Stimulated activated CD8-positive, alpha-beta memory T cell treated with anti-CD3 and anti-CD28 coated beads, Interleukin-7, amount 100 ng/mL, for 4 hours (primary cell): ENCODE results near the gene PRSS1.
"Not testable (repeated sequence)": the region's sequence is repeated elsewhere in the genome, so short reads cannot be mapped to it uniquely, and the experiment has no call there.

Experiments
- DNase-seq, 2 donors: peaks; one replicate each; pipeline ENCODE4 v3.0.0-alpha.2; 2020; ENCODE audit warnings: low read depth in 2 of 2

Gene PRSS1

GRCh38 chr7:142746264-142746663, 3.0 kb upstream of the PRSS1 start:
- DNase-seq, result no peak

DNA sequence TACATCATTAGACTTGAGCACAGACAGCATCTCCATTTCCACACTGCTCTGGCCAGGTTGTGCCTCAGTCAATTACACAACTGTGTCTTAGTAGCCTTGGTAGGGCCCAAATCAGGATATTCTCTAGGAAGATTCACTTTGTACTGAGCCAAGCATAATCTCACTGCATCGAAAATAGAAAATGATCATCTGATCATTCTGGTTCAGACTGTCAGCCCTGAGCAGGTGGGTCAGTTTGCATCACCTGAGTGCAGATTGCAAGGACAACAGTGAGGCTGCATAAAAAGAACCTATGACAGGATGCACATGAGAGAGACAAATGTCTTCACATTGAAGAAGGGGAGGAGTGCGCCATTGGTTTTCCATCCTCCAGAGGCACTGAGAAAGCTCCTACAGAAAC, 862 bp upstream of the PRSS1 start:
- not testable (repeated sequence) for DNase-seq

DNA sequence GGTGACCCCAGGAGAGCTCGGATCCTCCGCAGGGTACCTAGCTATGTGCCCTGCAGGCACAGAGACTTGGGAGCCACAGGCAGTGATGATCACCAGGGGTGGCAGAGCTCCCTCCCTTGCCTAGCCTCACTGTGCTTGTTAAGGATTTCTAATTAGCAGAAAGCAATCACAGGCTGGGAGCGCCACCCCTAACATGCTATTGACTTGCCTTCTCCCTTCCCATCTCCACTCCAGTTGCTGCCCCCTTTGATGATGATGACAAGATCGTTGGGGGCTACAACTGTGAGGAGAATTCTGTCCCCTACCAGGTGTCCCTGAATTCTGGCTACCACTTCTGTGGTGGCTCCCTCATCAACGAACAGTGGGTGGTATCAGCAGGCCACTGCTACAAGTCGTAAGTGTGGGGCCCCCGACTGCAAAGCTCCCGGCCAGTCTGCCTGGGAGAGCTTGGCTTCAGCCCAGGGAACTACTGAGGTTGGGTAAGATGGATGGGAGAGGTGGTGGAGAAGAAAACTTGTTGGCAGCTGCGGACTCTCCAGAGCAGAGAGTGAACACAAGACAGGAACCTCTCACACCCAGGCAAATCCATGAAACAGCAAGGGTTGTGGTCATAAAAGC, 1.2 kb downstream of the PRSS1 start:
- DNase-seq, result no peak

DNA sequence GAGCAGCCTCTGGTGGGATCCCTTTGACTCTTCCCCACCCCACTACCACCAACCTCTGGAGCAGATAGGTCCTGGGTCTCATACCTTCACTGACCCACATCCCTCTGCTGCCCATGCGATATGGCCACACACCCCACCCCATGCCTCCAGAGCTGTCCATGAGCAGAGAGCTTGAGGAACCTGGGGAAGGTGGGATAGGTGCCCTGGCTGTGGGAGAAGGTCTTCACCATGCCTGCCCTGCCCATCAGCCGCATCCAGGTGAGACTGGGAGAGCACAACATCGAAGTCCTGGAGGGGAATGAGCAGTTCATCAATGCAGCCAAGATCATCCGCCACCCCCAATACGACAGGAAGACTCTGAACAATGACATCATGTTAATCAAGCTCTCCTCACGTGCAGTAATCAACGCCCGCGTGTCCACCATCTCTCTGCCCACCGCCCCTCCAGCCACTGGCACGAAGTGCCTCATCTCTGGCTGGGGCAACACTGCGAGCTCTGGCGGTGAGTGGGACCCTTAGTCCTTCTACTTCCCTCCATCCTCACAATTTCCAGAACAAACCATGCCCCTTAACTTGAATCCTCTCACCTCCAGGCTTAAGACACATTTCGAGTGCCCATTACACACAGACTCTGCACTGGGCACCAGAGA, 2.4 kb downstream of the PRSS1 start:
- DNase-seq, result not testable (repeated sequence)

DNA sequence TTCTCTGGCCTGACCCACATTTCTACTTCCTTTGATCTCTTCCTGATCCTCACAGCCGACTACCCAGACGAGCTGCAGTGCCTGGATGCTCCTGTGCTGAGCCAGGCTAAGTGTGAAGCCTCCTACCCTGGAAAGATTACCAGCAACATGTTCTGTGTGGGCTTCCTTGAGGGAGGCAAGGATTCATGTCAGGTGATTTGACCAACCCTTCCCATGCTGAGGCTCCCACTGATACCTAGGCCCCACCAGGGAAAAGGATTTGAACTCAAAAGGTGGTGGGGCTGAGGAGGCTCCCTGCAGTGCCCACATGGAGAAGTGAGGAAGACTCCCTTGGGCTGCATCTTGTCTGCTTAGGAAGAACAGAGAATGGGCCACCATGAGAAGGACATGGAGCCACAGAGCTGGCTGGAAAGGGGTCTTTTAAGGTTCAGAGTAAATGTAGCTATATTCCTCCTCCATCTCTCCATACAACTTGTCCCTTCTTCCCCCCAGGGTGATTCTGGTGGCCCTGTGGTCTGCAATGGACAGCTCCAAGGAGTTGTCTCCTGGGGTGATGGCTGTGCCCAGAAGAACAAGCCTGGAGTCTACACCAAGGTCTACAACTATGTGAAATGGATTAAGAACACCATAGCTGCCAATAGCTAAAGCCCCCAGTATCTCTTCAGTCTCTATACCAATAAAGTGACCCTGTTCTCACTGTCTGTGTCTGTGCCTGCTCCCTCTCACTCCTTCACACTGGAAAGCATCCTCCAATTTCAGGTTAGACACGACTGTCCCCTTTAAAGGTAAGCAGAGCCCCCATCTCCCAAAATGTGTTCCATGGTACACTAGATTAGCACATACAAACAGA, 3.3 kb downstream of the PRSS1 start:
- no peak for DNase-seq

DNA sequence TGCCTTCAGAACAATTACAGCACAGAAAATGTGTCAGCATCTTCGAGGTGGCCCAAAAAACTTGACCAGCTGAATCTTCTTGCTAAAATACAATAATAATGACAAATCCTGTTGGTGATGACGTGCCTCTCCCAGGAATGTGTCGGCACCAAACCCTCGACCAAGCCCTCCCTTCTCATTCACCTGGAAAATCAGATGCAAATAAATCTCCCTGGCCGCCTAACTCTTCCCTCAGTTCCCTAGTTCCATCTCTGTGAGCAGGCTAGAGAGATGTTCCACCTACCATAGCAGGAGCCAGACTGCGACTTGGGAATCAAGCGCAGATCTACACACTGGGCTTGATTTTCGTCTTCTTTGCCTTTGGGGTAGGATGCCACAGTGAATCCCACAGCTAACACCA, 4.1 kb downstream of the PRSS1 start:
- no peak for DNase-seq

DNA sequence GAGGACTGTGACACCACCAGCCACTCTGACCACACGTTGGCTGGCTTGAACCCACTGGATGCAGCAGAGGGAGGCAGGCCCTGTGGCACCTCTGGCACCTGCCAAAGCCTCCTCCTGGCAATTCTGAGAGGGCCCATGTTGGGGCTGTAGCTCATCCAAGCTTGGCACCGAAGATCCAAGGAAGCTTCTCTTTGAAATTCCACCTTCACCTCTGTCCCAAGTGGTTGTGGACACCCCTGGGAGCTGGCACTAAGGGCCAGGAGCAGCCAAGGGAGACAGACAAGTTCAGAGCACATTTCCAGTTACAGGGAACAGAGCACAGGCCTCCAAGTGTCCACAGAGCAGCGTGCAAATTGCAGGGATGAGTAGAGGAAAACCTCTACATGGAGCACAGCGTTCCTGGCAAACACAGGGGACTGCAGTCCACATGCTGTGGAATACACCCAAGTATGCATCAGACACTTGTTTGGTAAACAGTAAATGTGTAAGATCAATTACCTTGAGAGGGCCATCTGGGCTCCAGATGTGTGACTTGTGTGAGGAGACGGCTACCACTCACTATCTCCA, 4.7 kb downstream of the PRSS1 start:
- not testable (repeated sequence) for DNase-seq

- DNase-seq, result no peak
Measured at GRCh38 chr7:142754681-142755575, 5.7 kb downstream of the PRSS1 start.

- DNase-seq, result not testable (repeated sequence)
Measured at GRCh38 chr7:142758312-142758711, 9.0 kb downstream of the PRSS1 start.

DNA sequence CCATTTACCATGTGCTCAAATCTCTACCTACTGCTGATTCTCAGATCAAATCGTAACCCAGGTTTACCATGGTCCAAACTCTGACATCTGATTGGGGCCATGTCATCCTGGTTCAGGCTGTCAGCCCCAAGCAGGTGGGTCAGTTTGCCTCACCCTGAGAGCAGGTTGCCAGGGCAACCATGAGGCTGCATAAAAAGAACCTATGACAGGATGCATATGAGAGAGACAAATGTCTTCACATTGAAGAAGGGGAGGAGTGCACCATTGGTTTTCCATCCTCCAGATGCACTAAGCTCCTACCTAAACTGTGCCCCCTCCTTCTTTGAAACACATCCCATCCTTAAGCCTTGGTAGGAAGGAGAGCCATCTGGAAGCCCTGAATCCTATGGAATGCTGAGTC, 10.2 kb downstream of the PRSS1 start:
- DNase-seq, result no peak

- no peak for DNase-seq
Measured at GRCh38 chr7:142760071-142760642, 10.9 kb downstream of the PRSS1 start.

DNA sequence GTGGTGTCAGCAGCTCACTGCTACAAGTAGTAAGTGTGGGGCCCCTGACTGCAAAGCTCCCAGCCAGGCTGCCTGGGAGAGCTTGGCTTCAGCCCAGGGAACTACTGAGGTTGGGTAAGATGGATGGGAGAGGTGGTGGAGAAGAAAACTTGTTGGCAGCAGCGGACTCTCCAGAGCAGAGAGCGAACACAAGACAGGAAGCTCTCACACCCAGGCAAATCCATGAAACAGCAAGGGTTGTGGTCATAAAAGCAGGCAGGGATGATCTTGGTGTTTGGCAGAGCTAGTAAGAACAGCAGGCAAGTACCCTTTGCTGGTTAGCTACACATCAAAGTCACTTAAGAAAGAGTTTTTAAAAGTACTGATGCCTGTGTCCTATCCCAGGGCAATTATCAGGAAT, 12.3 kb downstream of the PRSS1 start:
- DNase-seq, result not testable (repeated sequence)

GRCh38 chr7:142762104-142762503, 12.8 kb downstream of the PRSS1 start:
- DNase-seq, result no peak

DNA sequence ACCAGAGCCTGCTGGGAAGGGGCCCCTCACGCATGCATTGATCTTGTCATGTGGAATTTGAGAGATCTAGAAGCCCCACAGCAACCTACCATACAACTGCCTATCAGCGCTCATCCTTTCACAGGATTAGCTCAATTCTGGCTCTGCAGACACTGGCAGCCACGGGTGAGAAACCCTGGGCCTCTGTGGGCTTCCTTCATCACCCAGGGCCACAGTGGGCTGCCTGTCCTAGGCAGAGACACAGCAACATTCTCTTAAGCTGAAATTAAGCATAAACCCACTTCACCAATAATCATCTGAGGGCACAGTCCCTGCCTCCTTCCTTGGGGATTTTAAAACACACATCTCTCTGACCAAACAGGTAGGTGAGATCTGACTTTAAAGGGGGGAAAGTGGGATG, 18.2 kb downstream of the PRSS1 start:
- no peak for DNase-seq

GRCh38 chr7:142767861-142768260, 18.6 kb downstream of the PRSS1 start:
- DNase-seq, result no peak

- not testable (repeated sequence) for DNase-seq
Measured at GRCh38 chr7:142768885-142769284, 19.6 kb downstream of the PRSS1 start.

GRCh38 chr7:142770661-142771352, 21.5 kb downstream of the PRSS1 start, which contains the start of gene PRSS2:
Gene PRSS2, plus strand, starts transcription at chr7:142770970. Its CDS starts 13 bp downstream, at chr7:142770983.
- no peak for DNase-seq

DNA sequence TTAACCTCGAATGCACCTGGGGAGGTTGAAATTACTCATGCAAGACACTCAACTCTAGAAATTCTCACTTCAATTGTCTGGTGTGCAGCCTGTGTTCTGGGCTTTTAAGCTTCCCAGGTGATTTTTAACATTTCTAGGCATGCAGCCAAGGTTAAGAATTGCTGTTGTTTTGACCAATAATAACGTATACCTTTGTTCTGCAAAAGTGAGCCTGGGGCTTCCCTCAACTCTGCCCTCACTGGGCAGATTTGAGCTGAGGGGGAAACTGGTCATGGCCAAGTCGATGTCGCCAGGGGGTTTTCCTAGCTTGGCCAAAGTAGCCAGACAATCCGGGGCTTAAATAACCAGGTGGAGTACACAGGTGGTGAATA, 22.1 kb downstream of the PRSS1 start:
- DNase-seq, result no peak

GRCh38 chr7:142772051-142772450, 22.8 kb downstream of the PRSS1 start:
- no peak for DNase-seq

- DNase-seq, result no peak
Measured at GRCh38 chr7:142772673-142773072, 23.4 kb downstream of the PRSS1 start.
